Right cardiac atrium (tissue), 5 donors: ENCODE results near the gene KRT33B. TPM values are rescaled to one million over a fixed set of nuclear protein-coding genes. Genes with fewer than 3 reads are reported as not detected.

Experiments
- ATAC-seq, 2 donors: fragments of 200-7000 bp; cut with Tn5 transposase; one replicate each; pipeline versions ENCODE4 v1.8.0 to v1.9.1; 2020; ENCODE audit warnings: moderate library complexity in 2 of 2, mild to moderate bottlenecking in 1 of 2
- DNase-seq, 3 donors: peaks; one replicate each; pipeline ENCODE4 v3.0.0-alpha.2; 2020
- H3K27ac ChIP-seq: one replicate; pipeline ENCODE4 v1.5.1; 2013; ENCODE audit warnings: mild to moderate bottlenecking, low read length, control low read depth, moderate library complexity
- H3K27me3 ChIP-seq: one replicate; pipeline ENCODE4 v1.6.1; 2013; ENCODE audit not compliant: control insufficient read depth, insufficient read depth
- H3K4me1 ChIP-seq: one replicate; pipeline ENCODE4 v1.6.1; 2013; ENCODE audit warnings: low read length; ENCODE audit not compliant: control insufficient read depth, insufficient read depth
- H3K4me3 ChIP-seq: one replicate; pipeline ENCODE4 v1.5.1; 2013; ENCODE audit warnings: low read length, control low read depth
- H3K9me3 ChIP-seq: one replicate; pipeline ENCODE4 v1.6.1; 2013; ENCODE audit warnings: low read length; ENCODE audit not compliant: control insufficient read depth
- WGBS: extraction: QIAGEN DNeasy Blood & Tissue Kit; methylation state at CpG from one replicate; pipeline ENCODE4 v1.1.7; 2013; 5-methylcytosine and 5-hydroxymethylcytosine counted together
- intact Hi-C, 4 donors: fragments of 100-400 bp; cut with DNase I; formaldehyde crosslinking; loops; one replicate each; pipeline versions ENCODE4 v1.11.0 to v1.14.0; 2022 to 2023
- long read RNA-seq, 4 donors: library from polyadenylated mRNA; unstranded; transcript quantifications; one replicate each; pipeline ENCODE4 v2.0.0, GENCODE V29; 2020 to 2021
- polyA plus RNA-seq: library from polyadenylated mRNA; stranded (reverse); fragments of 200-250 nt; gene quantifications from one replicate; pipeline ENCODE4 v1.2.3, GENCODE V29; 2013
- total RNA-seq, 4 donors: library from RNA; stranded (reverse); fragmentation: NEBNext Ultra II Directional; extraction: Animal tissue kit (Norgen Biotek cat#: 25700); gene quantifications; one replicate each; pipeline ENCODE4 v1.2.1, GENCODE V29; 2021
- donor health status: healthy with polysubstance abuse.
- donor health status: DM: no; HTN: yes; CAD: no.
- donor health status: DM: no; HTN: no; CAD: no.
- donor health status: DM: no; HTN: yes; CAD: no; lungs with severe emphysema.
- donor health status: DM: yes; HTN: yes; CAD: no.

KRT33B gene
- total RNA-seq (not detected), polyA plus RNA-seq (not detected)
- long read RNA-seq, donor 1 = 0 reads
- long read RNA-seq, donor 2 = 0 reads
- long read RNA-seq, donor 3 = 0 reads
- long read RNA-seq, donor 4 = 0 reads

DNA sequence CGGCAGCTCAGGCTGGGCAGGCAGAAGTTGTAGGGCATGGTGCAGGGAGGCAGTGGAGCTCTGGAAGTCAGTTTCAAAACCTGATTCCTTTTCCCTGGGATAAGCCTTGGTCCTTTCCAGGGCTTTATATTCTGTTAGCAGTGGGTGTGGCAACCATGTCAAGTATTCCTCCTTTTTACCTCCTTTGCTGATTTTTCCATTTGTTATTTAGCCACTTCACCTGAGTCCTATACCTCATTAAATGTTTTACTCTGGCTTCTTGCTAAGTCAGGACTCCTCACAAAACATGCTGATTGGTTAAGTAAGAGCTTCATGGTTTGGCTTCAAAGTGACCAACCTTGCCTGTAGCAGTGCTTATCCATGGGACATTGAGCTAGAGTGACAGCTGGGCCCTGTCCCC, at the start of gene KRT33B:
TSS of gene KRT33B (minus strand) at position 101 of the 400 bp plus-strand sequence. CDS start at position 38, 63 bp downstream.
- intact Hi-C loops = no loop called here
- no peak within 1 kb of the TSS for H3K4me3 ChIP-seq
- 97% methylated on average over 1 of the region's 1 CpG for WGBS
- no peak within 1 kb of the TSS for H3K27ac ChIP-seq
- DNase-seq (no peak), ATAC-seq (no peak)
- H3K4me1 ChIP-seq = no peaks in the 10 kb centered on the region
- H3K27me3 ChIP-seq = no peaks in the 10 kb centered on the region
- H3K9me3 ChIP-seq = no peaks in the 10 kb centered on the region

DNA sequence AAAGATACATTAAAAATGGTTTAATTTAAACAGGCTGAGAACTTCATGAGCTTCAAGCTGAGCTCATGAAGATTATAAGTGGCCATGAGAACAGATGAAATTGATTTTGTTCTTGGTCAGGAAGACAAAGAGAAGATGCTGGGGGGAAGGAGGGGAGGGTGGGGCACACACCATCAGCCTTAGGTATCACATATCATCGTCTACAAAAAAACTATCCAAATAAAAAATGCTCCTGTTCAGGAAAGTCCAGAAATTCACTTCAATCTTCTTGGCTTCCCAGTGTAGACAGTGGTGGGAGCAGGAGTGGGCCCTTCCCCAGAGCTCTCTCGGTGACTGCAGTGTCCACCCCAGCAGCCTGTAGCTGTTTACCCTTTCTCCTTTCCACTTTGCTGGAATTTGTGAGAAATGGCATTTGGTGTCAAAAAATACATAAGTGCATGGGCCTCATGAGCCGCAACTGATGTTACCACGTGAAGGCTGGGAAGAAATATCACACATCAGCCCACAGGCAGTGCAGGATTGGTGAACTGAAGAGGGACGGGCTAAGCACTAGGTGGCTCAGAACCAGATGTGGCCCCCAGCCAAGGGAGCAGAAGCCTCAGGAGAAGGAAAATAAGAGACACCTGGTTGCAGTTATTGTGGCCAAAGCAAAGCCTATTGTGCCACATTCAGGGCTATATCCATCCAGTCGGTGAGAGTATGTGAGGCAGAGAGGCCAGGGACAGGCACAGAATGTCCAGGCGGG, 48.7 kb upstream of the KRT33B start:
- 87% methylated on average over 7 of the region's 7 CpGs for WGBS
- no peak overlapping the region for H3K27ac ChIP-seq
- ATAC-seq (no peak), DNase-seq (no peak)
- no peaks in the 10 kb centered on the region for H3K27me3 ChIP-seq
- no peaks in the 10 kb centered on the region for H3K9me3 ChIP-seq
- H3K4me1 ChIP-seq = no peaks in the 10 kb centered on the region
- intact Hi-C loops = no loop called here
- no peak overlapping the region for H3K4me3 ChIP-seq

DNA sequence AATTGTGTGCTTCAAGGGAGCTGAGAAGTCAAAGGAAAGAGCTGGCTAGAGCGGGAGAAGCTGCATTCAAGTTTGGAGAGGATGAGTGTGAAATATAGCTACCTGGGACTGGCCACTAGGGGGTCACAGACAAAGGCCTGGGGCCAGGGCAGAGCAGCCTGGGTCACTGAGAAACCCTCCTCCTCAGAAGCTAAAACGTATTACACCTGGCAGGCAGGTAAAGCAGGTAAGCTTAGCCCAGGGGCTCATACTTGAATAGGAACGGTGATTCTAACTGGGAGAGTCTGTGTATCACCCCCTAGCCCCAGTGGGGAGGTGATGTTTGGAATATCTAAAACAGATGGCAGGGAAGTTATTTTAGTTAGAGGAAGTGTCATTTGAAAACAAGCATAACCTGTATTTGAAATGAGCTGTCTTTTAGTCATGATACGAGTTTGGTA, 48.0 kb upstream of the KRT33B start:
- DNase-seq (no peak), ATAC-seq (no peak)
- Histone ChIP-seq H3K4me1 (no peaks in the 10 kb centered on the region), H3K27ac (no peak overlapping the region), H3K27me3 (no peaks in the 10 kb centered on the region), H3K9me3 (no peaks in the 10 kb centered on the region), H3K4me3 (no peak overlapping the region)
- intact Hi-C loops = no loop called here
- WGBS = 45% methylated on average over 4 of the region's 4 CpGs

DNA sequence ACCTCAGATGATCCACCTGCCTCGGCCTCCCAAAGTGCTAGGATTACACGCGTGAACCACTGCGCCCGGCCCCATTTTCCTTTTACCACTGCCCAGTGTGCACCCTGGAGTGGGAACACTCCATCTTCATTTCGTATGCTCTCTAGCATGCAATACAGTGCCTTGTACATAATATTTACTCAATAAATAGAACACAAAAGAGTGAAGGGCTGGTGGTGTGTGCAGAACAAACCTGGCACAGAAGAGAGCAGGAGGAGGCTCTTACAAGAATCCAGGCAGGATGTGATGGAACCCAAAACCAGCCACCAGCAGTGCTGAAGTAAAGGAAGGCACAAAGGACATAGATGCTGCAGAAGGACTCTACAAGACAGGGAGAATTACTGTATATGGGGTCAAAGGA, 47.5 kb upstream of the KRT33B start:
- H3K4me3 ChIP-seq = no peak overlapping the region
- H3K4me1 ChIP-seq = no peaks in the 10 kb centered on the region
- H3K27ac ChIP-seq = no peak overlapping the region
- DNase-seq (no peak), ATAC-seq (no peak)
- H3K27me3 ChIP-seq = no peaks in the 10 kb centered on the region
- H3K9me3 ChIP-seq = no peaks in the 10 kb centered on the region
- 95% methylated on average over 6 of the region's 6 CpGs for WGBS
- intact Hi-C loops = no loop called here

DNA sequence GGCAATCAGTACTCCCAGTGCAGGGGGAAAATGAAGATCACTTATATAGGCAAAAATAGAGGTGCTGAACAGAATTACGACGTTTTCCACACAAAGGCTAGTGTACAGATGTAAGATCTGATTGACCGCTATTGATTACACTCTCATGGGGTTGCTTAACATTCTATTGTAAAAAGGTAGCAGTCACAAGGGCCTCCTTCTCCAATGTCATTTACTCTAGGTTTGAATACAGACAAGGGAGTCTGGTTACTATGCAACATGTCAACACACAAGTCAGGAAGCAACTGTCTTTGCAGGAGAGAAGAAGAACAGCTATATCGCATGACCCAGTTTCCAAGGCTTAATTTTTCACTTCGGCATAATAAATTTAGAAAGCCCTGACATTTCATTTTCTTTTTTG, 46.9 kb upstream of the KRT33B start:
- intact Hi-C loops = no loop called here
- H3K27me3 ChIP-seq = no peaks in the 10 kb centered on the region
- DNase-seq (no peak), ATAC-seq (no peak)
- no peaks in the 10 kb centered on the region for H3K9me3 ChIP-seq
- 84% methylated on average over 5 of the region's 5 CpGs for WGBS
- no peaks in the 10 kb centered on the region for H3K4me1 ChIP-seq
- H3K27ac ChIP-seq = no peak overlapping the region
- H3K4me3 ChIP-seq = no peak overlapping the region

DNA sequence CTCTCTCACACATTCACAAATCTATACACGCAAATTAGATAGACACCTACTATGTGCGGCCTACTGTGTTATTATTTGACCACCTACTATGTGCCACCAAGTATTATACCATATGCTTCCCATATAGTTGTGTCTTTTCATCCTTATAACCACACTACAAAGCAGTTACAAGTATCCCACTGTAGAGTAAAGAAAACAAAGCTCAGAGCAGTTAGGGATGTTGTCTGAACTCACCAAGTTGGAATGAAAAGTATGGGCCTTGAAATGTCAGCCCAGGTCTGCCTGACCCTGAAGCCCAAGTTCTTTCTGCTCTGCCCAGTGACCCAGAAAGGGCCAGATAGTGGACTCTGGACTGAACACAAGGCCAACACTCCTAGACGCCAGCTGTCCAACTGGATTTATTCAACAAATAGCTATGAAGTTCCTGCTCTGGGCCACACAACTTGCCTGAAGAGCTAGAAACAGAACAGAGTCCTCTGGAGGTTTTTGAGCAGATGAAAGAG, 46.3 kb upstream of the KRT33B start:
- Histone ChIP-seq H3K27ac (no peak overlapping the region), H3K4me3 (no peak overlapping the region), H3K9me3 (no peaks in the 10 kb centered on the region), H3K4me1 (no peaks in the 10 kb centered on the region), H3K27me3 (no peaks in the 10 kb centered on the region)
- ATAC-seq (peak; percentile 48 to 61), DNase-seq (no peak)
- WGBS = 69% methylated on average over 3 of the region's 3 CpGs
- intact Hi-C loops = no loop called here

DNA sequence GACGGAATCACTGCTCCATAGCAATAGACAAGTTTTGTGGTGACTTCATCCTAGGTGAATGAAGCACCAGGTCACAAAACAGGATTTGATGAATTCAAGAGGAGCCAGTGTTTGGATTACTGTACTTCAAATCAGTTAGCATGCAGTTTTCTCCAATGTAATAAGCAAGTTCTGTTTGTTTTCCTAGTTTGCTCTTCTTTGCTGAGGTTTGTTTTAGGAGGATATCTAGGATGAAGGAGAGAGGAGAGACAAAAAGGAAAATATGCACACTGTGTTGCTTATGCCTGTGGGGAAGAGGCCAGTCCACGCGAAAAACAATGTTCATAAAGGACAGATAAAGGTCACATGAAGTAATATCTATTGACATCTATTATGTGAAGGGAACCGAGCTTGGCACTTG, 45.8 kb upstream of the KRT33B start:
- ATAC-seq (no peak), DNase-seq (no peak)
- intact Hi-C loops = no loop called here
- WGBS = 66% methylated on average over 4 of the region's 4 CpGs
- Histone ChIP-seq H3K4me3 (no peak overlapping the region), H3K27me3 (no peaks in the 10 kb centered on the region), H3K9me3 (no peaks in the 10 kb centered on the region), H3K4me1 (no peaks in the 10 kb centered on the region), H3K27ac (no peak overlapping the region)

DNA sequence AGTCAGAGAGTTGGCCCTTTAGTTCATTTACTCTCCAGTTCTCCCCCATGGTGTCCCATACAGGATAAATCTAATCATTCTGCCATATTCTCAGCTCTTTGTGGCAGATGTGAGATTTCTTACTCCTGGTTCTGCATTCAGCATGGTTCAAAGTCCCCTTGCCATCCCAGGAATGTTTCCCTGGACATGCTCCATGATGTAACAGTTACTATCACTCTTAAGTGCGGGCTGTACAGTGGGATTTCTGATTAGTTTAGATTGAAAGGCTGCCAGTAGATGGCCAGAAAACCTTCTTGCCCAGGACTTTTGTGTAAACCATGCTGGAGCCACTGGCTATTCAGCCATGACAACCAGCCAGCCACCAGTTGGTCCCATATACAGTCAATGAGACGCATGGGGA, 44.4 kb upstream of the KRT33B start:
- DNase-seq (no peak), ATAC-seq (no peak)
- H3K27ac ChIP-seq = no peak overlapping the region
- 71% methylated on average over 2 of the region's 2 CpGs for WGBS
- H3K4me1 ChIP-seq = no peaks in the 10 kb centered on the region
- H3K4me3 ChIP-seq = no peak overlapping the region
- H3K27me3 ChIP-seq = no peaks in the 10 kb centered on the region
- no peaks in the 10 kb centered on the region for H3K9me3 ChIP-seq
- intact Hi-C loops = no loop called here

DNA sequence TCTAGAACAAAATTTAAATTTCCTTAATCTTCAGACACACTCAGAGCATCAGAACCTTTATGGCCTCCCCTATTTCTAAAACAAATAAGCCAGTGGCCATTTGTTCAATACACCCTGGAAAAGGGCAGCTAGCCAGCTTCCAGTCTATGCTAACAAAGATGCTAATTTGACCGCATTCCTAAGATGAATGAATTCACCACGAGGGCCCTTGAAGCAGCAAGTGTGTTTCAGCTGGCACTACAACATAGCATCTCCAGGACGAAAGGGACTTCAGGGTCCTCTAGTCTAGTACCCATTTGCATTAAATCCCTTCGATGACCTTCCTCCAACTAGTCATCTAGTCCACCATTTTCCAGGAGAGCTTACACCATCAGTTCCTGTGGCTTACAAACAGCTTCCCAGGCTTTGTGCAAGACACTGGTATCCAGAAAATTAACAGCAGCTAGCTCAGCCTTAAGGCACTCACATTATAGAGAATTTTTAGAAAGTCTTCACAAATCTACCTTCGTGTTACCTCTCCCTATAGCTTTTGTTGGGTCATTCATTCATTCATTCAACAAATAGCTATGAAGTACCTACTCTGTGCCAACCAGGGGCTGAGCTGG, 43.8 kb upstream of the KRT33B start:
- H3K4me3 ChIP-seq = no peak overlapping the region
- no peaks in the 10 kb centered on the region for H3K27me3 ChIP-seq
- H3K4me1 ChIP-seq = no peaks in the 10 kb centered on the region
- ATAC-seq = no peak
- no peak for DNase-seq
- intact Hi-C loops = no loop called here
- WGBS = 64% methylated on average over 5 of the region's 5 CpGs
- no peak overlapping the region for H3K27ac ChIP-seq
- H3K9me3 ChIP-seq = no peaks in the 10 kb centered on the region

DNA sequence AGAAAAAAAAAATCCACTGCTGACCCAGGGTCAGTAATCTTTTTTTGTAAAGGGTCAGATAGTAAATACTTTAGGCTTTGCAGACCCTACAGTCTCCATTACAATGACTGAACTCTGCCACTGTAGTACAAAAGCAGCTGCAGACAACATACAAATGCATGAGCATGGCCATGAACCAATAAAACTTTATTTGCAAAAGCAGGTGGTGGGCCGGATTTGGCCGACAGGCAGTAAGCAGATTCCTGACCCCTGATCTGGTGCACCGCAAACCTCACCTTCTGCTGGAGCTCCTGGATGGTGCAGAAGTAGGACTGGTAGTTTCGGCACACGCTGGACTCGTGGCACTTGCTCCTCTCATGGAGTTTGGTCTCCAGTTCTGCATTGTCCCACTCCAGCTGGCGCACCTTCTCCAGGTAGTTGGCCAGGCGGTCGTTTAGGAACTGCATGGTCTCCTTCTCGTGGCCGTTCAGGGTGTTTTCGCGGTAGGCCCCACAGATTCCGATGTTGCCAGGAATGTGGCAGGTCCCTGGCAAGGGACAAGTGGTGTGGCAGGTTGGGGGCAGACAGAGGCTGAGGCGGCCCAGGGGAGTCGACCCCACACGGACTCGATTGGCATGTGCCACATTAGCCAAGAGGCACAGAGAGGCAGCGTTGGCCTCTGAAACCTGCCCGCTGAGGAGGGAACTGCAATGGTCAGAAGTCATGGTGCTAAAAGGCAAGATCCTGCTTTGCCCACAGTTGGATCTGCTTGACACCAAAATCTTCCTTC, 41.6 kb upstream of the KRT33B start:
- Histone ChIP-seq H3K27me3 (no peaks in the 10 kb centered on the region), H3K27ac (no peak overlapping the region), H3K9me3 (no peaks in the 10 kb centered on the region), H3K4me3 (no peak overlapping the region), H3K4me1 (no peaks in the 10 kb centered on the region)
- DNase-seq = no peak
- 94% methylated on average over 20 of the region's 20 CpGs for WGBS
- intact Hi-C loops = no loop called here
- no peak for ATAC-seq

DNA sequence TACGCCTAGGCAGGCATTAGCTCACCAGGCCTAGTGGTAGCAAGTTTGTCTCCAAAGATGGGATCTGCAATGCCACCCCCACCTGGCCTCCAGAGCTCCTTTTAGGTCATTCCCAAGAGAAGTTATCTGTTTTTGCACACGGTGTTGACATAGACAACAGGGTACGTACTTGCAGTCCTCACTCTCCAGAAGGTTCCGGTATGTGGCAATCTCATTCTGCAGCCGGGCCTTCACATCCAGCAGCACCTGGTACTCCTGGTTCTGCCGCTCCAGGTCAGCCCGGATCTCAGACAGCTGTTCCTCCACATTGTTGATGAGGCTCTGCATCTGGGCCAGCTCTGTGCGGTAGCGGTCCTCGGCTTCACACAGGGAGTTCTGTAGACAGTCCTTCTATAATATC, 37.6 kb upstream of the KRT33B start:
- intact Hi-C loops = no loop called here
- Histone ChIP-seq H3K4me1 (no peaks in the 10 kb centered on the region), H3K27ac (no peak overlapping the region), H3K27me3 (no peaks in the 10 kb centered on the region), H3K4me3 (no peak overlapping the region), H3K9me3 (no peaks in the 10 kb centered on the region)
- WGBS = 92% methylated on average over 10 of the region's 10 CpGs
- DNase-seq = no peak
- ATAC-seq = no peak
